ENCODE data around the gene PRKD2. TPM values are rescaled to one million over a fixed set of nuclear protein-coding genes. Genes with fewer than 3 reads are reported as not detected.
"Not testable (repeated sequence)": the region's sequence is repeated elsewhere in the genome, so short reads cannot be mapped to it uniquely, and the experiment has no call there.

PRKD2 gene
- total RNA-seq, 3 donors from 2014 or later: 52.5 to 70.5 (median 62.9) TPM

DNA sequence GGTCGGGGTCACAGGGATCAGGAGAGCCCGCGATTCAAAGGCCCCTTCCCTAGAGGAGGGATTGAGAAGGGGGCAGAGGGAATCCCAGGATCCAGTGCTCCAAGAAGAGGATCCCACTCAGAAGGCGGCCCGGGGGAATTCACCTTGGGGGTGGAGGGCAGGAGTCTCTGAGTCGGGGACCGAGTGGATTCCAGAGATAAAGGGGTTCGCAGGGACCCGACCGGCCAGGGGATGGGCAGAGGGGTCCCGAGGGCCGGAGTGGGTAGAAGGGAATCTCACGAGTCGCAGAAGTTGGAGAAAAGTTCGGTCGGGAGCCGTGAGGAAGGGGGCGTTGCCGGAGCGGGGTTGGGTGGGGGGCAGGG lies 261 bp downstream of the PRKD2 start:
- TF ChIP-seq, protein P1, sequence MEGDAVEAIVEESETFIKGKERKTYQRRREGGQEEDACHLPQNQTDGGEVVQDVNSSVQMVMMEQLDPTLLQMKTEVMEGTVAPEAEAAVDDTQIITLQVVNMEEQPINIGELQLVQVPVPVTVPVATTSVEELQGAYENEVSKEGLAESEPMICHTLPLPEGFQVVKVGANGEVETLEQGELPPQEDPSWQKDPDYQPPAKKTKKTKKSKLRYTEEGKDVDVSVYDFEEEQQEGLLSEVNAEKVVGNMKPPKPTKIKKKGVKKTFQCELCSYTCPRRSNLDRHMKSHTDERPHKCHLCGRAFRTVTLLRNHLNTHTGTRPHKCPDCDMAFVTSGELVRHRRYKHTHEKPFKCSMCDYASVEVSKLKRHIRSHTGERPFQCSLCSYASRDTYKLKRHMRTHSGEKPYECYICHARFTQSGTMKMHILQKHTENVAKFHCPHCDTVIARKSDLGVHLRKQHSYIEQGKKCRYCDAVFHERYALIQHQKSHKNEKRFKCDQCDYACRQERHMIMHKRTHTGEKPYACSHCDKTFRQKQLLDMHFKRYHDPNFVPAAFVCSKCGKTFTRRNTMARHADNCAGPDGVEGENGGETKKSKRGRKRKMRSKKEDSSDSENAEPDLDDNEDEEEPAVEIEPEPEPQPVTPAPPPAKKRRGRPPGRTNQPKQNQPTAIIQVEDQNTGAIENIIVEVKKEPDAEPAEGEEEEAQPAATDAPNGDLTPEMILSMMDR (IDR thresholded peaks at IDR 0.05): no peak
- H3K4me1 ChIP-seq (ENCODE audit: low read depth): peaks cover 32% of the 10 kb centered on the region
- intact Hi-C loops (cut with DNase I, micrococcal nuclease): no loop called here
- H3K4me3 ChIP-seq: peak overlapping the region; percentile 84
- H3K9me3 ChIP-seq: no peaks in the 10 kb centered on the region
- DNase-seq (no peak), ATAC-seq (no peak)
- H3K36me3 ChIP-seq (ENCODE audit: low read depth): no peaks in the 10 kb centered on the region

GRCh38 chr19:46715975-46716671 lies 791 bp downstream of the PRKD2 start:
- intact Hi-C loops (cut with DNase I, micrococcal nuclease): no loop called here
- TF ChIP-seq, protein P1 (IDR thresholded peaks at IDR 0.05): no peak
- no peaks in the 10 kb centered on the region for H3K9me3 ChIP-seq
- no peaks in the 10 kb centered on the region for H3K36me3 ChIP-seq (ENCODE audit: low read depth)
- ATAC-seq (no peak), DNase-seq (peak; percentile 50 to 71 (median 68))
- peak overlapping the region; percentile 84 for H3K4me3 ChIP-seq
- peaks cover 32% of the 10 kb centered on the region for H3K4me1 ChIP-seq (ENCODE audit: low read depth)

GRCh38 chr19:46715620-46715974 lies 1.3 kb downstream of the PRKD2 start:
- ATAC-seq (no peak), DNase-seq (no peak)
- H3K36me3 ChIP-seq (ENCODE audit: low read depth): no peaks in the 10 kb centered on the region
- H3K9me3 ChIP-seq: no peaks in the 10 kb centered on the region
- intact Hi-C loops (cut with DNase I, micrococcal nuclease): no loop called here
- H3K4me3 ChIP-seq: peak overlapping the region; percentile 84
- TF ChIP-seq, protein P1 (IDR thresholded peaks at IDR 0.05): no peak
- H3K4me1 ChIP-seq (ENCODE audit: low read depth): peaks cover 32% of the 10 kb centered on the region

GRCh38 chr19:46714444-46715106 lies 2.3 kb downstream of the PRKD2 start:
- intact Hi-C loops (cut with DNase I, micrococcal nuclease): no loop called here
- TF ChIP-seq, protein P1 (IDR thresholded peaks at IDR 0.05): no peak
- Histone ChIP-seq H3K36me3 (ENCODE audit: low read depth) (no peaks in the 10 kb centered on the region), H3K4me1 (ENCODE audit: low read depth) (peaks cover 32% of the 10 kb centered on the region), H3K9me3 (no peaks in the 10 kb centered on the region), H3K4me3 (peak overlapping the region; percentile 54)
- ATAC-seq (peak; percentile 64), DNase-seq (peak in 1 of 3 donors; percentile 40)

- no peaks in the 10 kb centered on the region for H3K36me3 ChIP-seq (ENCODE audit: low read depth)
- peak; percentile 95 to 98 (median 96) for DNase-seq
- TF ChIP-seq, protein P1 (IDR thresholded peaks at IDR 0.05): no peak
- intact Hi-C loops (cut with DNase I, micrococcal nuclease): no loop called here
- peak; percentile 83 for ATAC-seq
- peak overlapping the region; percentile 54 for H3K4me3 ChIP-seq
- peaks cover 32% of the 10 kb centered on the region for H3K4me1 ChIP-seq (ENCODE audit: low read depth)
- no peaks in the 10 kb centered on the region for H3K9me3 ChIP-seq
These were observed 3.0 kb downstream of the PRKD2 start for GRCh38 chr19:46713781-46714443.

DNA sequence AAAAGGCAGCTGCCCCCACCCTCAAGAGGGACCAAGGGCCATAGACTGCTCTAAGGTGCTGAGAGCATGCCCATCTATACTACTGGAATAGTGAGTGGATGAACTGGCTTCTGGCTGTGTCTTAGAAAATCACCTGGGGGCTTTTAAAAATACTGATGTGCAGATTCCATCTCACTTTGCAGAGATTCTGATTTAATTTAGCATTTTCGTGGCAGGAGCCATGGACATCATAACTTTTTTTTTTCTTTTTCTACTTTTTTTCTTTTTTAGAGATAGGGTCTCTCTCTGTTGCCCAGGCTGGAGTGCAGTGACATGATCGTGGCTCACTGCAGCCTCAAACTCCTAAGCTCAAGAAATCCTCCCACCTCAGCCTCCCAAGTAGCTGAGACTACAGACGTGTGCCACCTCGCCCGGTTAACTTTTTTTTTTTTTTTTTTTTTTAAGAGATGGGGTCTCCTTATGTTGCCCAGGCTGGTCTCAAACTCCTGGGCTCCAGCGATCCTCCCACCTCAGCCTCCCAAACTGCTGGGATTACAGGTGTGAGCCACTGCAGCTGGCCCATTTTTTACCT lies 4.1 kb downstream of the PRKD2 start:
- intact Hi-C loops (cut with DNase I, micrococcal nuclease); DNase-seq; H3K36me3 ChIP-seq (ENCODE audit: low read depth); H3K9me3 ChIP-seq; ATAC-seq; H3K4me3 ChIP-seq: not testable (repeated sequence)
- H3K4me1 ChIP-seq (ENCODE audit: low read depth): peaks cover 23% of the 10 kb centered on the region

Data from mucosa of descending colon (tissue), 3 donors.